GM18526 (cell line): ENCODE measurements around the gene PPP1R36.

Source experiments
- POLR2A ChIP-seq: IDR thresholded peaks from 3 replicates; pipeline ENCODE4 v1.6.1; 2011; ENCODE audit not compliant: insufficient read length; ENCODE audit errors: extremely low read depth

Gene PPP1R36

DNA sequence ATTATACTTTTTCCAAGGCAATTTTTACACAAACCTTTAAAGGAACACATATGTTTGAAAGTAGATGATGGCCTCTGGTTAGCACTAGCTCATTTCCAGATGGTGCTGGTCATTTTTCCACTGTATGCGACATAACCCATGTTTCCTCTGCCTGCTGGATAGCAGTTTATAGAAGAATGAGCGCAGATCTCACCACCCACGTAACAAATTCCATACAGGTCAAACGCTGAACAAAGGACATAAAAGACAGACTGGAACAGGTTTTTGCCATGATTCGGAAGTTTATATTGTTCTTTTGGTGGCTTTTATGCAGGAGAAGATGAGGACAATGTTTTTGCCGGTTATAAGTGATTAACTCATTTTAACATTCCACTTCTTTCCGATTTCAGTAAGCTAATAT lies 30.7 kb downstream of the PPP1R36 start:
- TF ChIP-seq POLR2A: no peak

DNA sequence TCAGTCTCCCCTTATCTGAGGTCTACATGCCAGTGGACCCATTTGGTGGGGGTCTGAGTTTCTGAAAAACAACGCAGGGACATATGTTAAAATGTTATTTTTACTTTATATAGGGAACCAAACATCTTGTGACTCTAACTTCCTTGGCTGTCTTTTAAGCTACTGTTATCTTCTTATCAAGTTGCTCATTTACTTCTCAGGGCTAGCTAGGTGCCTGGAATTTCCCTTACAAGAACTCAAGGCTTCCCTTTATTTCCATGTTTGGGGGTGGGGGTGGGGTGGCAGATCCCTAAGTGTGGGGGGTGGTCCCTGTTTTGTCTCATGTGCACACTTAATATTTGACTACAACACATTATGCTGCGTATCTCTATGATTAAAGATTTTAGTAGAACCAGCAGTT lies 31.6 kb downstream of the PPP1R36 start:
- no peak for TF ChIP-seq POLR2A

DNA sequence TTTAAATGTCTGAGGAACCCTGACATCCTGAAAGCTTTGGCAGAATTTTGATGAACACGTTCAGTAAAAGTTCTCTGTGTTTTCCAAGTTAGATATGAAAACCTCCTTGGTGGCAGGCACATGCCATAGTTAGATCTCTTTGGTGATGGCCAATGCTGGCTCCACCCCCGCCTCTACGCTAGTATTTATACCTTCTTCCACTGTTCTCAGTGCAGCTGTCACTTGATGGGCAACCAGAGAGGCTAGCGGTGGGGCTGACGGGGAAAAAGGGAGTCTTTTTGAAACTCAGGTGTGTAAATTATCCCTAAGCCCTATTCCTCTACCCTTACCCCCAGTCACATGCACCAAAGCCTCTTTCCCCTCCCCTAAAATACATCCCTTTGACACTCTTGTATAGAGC lies 32.1 kb downstream of the PPP1R36 start:
- TF ChIP-seq POLR2A: no peak

DNA sequence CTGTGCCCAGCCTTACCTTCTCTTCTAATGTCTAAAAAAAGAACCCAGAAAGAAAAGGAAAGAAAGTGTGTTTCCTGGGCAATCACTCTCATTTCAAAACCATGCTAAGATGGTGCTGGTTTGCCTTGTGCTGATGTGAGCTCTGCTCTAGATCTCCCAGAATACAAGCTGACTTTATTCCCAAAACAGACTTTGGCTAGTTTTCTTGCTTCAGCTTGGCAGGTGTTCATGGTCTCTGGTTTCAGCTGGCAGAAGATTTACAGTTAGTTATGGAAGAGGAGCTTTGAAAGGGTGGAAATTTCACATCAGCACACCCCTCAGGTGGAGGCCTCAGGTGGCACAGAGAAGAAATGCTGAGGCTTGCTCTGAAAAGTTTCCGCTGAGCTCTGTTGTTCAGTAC lies 34.4 kb downstream of the PPP1R36 start:
- no peak for TF ChIP-seq POLR2A

DNA sequence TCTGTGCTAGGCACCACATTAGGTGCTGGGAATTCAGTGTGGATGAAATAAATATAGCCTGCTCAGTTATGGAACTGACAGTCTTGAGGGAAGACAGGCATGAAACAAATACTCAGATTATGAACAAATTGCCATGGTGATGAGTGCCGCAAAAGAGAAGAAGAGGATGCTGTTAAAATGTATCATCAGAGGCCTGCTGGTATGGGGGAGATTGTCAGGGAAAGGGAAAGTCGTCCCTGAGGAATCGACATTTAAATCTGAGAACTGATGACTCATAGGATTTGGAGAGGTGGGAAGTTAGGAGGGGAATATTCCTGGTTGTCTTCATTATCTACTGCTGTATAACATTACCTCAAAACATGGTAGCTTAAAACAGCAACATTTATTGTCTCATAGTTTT lies 42.0 kb downstream of the PPP1R36 start:
- no peak for TF ChIP-seq POLR2A

DNA sequence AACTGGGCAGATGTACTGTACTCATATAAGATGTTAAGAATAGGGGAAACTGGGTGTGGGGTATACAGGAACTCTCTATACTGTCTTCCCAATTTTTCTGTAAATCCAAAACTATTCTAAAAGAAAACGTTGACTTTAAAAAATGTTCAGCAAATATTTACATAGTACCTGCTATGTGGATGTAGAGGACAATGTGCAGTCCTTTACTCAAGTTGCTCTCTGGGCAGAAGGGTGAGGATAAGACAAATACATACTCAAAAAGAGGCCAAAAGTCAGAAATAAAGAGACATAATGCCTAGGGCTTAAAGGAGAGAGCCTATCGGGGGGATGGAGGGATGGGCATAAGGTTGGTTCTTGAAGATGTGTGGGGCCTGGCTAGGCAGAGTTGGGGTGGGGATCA lies 44.7 kb downstream of the PPP1R36 start:
- no peak for TF ChIP-seq POLR2A

DNA sequence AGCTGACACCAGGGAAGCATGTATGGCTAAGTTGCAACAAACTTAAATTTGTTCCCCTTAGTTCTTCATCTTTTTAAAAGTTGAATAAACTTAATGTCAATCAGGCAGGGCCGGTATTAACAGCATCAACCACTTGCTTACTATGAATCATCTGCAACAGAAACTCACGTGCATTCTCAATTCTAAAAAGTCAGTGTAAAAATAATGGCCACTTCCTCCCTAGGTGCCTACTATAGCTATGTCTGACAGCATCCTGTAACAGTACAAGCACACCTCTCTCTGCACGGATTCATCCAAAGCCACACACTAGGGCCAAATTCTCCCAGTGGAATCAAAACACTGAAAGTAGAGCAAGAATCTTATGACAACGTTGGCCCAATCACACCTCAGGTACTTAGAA lies 48.6 kb downstream of the PPP1R36 start:
- TF ChIP-seq POLR2A: no peak

DNA sequence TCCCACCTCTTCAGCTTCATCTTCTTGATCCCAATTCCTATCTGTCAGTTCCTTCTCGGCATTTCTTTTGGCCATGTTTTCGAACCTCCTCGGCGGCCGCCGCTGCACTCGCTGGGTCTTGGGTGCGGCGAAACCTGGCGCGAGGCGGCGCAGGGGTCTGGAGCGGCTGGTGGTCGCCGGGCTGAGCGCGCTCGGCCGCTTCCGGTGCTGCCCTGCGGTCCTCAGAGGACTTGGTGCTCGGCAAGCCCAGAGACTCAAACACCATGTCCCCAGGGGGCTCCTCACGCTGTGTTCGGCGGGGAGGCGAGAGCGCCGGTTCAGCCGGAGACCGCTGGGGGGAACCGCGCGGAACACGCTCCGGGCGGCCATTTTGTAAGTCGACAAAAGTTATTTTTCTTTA lies 51.8 kb downstream of the PPP1R36 start:
- TF ChIP-seq POLR2A: no peak

DNA sequence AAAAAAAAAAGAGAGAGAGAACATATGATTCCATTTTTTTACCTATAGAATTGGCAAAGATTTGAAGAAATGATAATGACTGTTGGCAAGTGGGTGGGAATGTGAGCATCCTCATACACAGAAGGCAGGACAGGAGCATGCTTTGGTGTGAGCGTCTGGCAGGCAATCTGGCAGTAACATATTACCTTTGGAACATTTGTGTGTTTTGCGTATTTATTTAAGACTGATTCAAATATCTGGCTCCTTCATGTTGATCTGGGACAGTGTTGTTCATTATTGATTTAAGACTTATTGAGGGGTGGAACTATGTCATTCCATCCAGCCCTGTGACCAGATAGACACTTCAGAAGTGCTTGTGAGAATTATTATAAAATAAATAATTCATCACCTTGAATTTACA lies 53.1 kb downstream of the PPP1R36 start:
- no peak for TF ChIP-seq POLR2A

DNA sequence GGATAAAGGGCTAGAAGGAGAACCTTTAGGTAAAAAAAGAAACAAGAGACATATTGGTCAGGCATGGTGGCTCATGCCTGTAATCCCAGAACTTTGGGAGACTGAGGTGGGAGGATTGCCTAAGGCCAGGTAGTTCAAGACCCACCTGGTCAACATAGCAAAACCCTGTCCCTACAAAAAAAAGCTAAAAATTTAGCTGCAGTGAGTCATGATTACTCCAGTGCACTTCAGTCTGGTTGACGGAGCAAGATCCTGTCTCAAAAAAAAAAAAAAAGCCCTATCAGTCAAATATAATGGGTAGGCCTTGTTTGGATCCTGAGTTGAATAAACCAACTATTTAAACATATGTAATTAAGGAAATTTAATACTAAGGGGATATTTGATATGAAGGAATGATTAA lies 54.2 kb downstream of the PPP1R36 start:
- TF ChIP-seq POLR2A: no peak

DNA sequence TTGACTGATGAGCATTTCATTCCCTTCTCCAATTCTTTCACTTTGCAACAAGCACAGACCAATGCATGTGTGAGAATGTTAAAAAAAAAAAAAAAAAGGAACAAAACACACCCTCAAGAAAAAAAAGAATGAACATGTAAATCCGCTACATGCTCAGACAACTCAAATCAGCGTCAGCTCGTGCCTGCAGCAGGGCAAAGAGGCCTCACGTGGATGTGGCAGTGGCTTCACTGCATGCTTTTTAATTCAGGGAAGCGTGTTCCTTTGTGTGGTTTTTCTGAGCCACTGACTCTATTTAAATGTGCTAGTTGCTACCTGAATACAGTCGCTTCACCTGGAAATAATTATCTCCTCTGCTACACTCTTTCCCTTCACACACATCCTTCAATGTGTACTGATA lies 55.1 kb downstream of the PPP1R36 start:
- TF ChIP-seq POLR2A: no peak

DNA sequence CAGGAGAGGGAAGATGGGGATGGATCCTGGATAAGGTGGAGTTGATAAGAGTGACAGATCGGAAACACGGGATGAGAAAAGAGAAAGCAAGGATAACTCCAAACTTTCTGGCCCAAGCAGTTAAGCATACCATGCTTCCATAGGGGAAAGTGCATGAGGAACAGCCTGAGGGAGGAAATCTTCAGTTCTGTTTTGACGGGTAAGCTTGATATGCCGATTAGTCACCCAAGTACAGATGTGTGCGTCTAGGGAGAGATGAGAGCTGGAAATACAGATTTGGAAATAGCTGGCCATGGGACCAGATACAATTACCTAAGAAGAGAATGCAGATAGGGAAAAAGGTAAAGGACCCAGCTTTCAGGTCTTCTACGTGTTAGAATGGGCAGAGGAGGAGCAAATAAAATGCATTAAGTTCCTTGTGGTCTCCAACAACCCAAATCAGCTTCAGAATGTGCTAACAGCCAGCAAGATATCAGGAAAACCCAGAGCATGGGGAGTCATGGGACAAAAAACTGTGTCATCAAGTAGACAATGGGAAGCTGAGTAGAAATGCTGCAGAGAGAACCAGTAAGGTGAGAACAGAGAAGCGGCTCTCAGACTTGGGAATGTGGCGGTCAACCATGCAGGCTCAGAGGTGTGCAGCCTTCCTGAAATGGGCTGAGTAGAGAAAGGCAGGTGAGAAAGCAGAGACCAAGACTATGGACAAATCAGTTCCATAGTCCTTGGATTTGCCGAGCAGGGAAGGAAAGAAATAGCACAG lies 56.3 kb downstream of the PPP1R36 start:
- no peak for TF ChIP-seq POLR2A

DNA sequence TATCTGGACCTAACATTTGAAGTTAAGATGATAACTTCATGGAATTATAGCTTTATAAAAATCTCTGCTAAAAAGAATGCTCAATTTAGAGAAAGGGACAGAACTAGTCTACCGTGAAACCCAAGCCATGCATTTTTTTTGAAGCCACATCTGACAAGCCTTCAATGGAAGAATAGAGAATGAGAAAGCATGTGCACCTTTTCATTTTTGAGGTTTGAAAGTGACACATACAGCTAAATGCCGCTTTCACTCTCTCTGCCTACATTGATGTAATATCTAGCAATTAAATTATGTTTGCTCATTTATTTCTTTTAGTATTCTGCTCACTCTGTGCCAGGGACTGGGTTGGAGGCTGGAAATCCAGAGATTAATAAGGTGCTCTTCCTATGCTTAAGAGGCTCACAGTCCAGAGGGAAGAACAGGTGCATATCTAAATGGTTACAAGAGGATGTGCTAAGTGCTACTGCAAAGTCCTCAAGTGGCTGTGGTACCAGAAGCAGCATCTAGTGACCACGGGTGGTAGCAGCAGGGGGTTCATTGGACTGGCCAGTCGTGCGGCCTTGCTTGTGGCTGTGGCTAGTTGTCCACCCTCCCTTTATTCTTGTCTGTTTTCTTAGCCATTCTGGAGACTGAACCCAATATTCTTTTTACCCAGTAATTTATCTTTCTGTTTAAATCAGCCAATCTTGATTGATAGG lies 60.4 kb downstream of the PPP1R36 start:
- no peak for TF ChIP-seq POLR2A

DNA sequence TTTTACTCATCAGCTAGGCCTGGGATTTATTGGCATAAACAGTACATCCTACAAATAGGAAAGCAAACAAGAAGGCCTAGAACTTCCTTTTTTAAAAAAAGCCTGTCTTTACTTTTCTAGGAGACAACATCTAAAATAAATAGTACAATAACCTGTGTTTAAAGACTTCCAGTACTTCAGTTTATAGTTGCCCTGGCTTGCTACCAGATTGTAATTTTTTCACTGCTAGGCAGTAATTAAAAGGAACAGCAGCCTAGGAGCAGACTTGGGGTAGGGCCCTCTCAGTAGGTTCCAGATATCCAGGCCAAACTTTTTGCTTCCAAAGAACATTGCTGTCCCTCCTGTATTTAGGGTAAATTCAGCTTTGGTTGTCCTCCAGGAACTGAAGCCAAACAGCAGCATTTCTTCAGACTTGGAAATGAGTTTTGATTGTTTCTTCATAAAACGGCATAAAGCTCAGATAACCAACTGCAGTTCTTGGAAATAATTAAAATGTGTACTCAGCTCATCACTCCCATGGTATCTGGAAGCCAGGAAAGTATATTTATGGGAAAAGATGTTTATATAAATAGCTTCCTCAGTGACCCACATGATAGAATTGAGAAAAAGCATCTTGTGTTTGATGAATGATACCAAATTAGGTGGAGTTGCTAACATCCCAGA lies 61.7 kb downstream of the PPP1R36 start:
- no peak for TF ChIP-seq POLR2A

DNA sequence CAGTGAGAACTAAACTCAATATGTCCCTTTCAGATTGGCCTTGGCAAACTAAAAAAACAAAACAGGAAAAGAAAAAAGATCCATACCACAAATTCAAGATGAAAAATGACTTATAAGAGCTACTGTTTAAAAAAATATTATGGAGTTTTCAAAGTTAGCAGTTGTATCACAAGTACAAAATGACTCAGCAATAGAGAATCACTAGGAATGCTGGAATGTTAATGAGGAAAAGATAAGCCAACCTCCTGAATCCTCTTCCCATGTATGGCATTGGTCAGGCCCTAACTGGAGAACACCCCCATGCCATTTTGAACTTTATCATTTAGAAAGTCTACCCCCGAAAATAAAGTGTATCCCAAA lies 62.2 kb downstream of the PPP1R36 start:
- TF ChIP-seq POLR2A: no peak

DNA sequence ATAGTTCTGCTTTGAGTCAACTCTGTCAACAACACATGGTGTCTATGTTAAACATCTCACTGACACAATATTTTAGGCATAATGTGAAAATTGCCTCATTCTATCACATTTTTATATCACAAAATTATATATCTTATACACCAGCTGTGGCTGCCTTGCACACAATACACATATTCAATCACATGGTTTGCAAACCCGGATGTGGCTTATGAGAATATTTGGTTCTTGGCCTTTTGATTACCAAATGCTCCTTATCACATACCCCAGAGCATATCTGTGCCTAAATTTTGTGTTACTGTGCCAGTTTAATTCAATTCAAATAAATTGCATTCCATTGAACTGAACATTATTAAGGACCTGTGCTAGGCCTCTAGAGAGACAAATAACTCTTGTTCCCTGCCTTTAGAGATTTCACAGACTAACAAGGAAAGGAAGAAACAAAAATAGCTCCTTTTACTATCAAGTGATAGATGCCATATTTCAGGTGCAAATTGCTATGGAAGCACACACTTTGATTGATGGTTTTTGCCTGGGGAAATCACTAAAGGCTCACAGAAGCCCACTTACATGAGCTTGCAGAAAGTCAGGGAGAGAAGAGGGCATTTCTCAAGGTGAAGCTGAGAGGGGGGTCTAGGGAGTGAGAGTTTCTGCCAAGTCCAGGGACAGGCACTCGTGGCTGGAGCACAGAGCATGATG lies 63.4 kb downstream of the PPP1R36 start:
- TF ChIP-seq POLR2A: no peak
